ENCODE measurements around the gene KCNH5.

DNA sequence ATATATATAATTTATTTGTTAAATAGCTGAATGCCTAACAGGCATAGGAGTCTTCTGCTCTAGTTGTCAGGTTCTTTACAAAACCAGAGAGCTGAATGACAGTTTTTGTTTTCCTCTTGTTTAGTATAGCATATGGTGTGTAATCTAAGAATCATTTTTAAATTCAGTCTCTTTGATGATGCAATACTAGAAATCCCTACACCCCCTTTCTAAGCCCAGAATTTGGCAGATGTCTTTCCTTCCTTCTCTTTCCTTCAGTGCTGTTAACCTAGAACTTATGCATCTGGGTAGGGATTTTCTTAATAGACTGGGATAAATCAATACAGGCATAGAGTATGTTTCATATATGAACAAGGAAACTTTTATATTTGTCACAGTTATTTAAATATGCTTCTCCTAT, 198.1 kb downstream of the KCNH5 start:
- TF ChIP-seq, protein P1, sequence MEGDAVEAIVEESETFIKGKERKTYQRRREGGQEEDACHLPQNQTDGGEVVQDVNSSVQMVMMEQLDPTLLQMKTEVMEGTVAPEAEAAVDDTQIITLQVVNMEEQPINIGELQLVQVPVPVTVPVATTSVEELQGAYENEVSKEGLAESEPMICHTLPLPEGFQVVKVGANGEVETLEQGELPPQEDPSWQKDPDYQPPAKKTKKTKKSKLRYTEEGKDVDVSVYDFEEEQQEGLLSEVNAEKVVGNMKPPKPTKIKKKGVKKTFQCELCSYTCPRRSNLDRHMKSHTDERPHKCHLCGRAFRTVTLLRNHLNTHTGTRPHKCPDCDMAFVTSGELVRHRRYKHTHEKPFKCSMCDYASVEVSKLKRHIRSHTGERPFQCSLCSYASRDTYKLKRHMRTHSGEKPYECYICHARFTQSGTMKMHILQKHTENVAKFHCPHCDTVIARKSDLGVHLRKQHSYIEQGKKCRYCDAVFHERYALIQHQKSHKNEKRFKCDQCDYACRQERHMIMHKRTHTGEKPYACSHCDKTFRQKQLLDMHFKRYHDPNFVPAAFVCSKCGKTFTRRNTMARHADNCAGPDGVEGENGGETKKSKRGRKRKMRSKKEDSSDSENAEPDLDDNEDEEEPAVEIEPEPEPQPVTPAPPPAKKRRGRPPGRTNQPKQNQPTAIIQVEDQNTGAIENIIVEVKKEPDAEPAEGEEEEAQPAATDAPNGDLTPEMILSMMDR (IDR thresholded peaks at IDR 0.05) = no peak
- TF ChIP-seq POLR2A (IDR thresholded peaks at IDR 0.05) = no peak
